Measurements from ENCODE around the gene GDF9.

DNA sequence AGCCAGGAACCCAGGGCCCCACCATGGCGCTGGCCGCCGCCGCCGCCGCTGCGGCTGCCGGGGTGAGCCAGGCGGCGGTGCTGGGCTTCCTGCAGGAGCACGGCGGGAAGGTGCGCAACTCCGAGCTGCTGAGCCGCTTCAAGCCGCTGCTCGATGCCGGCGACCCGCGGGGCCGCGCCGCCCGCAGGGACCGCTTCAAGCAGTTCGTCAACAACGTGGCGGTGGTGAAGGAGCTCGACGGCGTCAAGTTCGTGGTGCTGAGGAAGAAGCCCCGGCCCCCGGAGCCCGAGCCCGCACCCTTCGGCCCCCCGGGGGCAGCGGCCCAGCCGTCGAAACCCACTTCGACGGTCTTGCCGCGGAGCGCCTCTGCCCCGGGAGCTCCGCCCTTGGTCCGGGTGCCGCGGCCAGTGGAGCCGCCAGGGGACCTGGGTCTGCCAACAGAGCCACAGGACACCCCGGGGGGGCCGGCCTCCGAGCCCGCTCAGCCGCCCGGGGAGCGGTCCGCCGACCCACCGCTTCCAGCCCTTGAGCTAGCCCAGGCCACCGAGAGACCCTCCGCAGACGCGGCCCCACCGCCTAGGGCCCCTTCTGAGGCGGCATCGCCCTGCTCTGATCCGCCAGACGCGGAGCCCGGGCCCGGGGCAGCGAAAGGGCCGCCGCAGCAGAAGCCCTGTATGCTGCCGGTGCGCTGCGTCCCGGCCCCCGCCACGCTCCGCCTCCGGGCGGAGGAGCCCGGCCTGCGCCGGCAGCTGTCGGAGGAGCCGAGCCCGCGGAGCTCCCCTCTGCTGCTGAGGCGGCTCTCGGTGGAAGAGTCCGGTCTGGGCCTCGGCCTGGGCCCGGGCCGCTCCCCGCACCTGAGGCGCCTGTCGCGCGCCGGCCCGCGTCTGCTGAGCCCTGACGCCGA is 52.4 kb downstream of the GDF9 start:
- TF ChIP-seq, protein P1, sequence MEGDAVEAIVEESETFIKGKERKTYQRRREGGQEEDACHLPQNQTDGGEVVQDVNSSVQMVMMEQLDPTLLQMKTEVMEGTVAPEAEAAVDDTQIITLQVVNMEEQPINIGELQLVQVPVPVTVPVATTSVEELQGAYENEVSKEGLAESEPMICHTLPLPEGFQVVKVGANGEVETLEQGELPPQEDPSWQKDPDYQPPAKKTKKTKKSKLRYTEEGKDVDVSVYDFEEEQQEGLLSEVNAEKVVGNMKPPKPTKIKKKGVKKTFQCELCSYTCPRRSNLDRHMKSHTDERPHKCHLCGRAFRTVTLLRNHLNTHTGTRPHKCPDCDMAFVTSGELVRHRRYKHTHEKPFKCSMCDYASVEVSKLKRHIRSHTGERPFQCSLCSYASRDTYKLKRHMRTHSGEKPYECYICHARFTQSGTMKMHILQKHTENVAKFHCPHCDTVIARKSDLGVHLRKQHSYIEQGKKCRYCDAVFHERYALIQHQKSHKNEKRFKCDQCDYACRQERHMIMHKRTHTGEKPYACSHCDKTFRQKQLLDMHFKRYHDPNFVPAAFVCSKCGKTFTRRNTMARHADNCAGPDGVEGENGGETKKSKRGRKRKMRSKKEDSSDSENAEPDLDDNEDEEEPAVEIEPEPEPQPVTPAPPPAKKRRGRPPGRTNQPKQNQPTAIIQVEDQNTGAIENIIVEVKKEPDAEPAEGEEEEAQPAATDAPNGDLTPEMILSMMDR (IDR thresholded peaks at IDR 0.05; ENCODE audit: insufficient read depth, low read length): no peak
- TF ChIP-seq POLR2AphosphoS5 (IDR thresholded peaks at IDR 0.05; ENCODE audit: low read depth) (no peak), REST (IDR thresholded peaks at IDR 0.05; ENCODE audit: insufficient replicate concordance, low read depth) (no peak), SPI1 (IDR thresholded peaks at IDR 0.05; ENCODE audit: borderline replicate concordance, low read depth) (no peak)
